Bronchial epithelial cell (primary cell): ENCODE measurements around the gene SENP8. TPM values are rescaled to one million over a fixed set of nuclear protein-coding genes. Genes with fewer than 3 reads are reported as not detected.
"Not testable (repeated sequence)": the region's sequence is repeated elsewhere in the genome, so short reads cannot be mapped to it uniquely, and the experiment has no call there.

Source experiments
- DNase-seq: peaks from one replicate; pipeline ENCODE4 v3.0.0-alpha.2; 2010; ENCODE audit warnings: low read depth
- FAIRE-seq: peaks from 2 replicates; lab custom pipeline; 2011; peaks lifted over from hg19 to GRCh38; lab: Jason Lieb, UNC
- H3K27me3 ChIP-seq: 2 replicates; pipeline ENCODE4 v1.5.1; 2011; ENCODE audit warnings: low read length; ENCODE audit not compliant: control insufficient read depth, insufficient read depth
- H3K36me3 ChIP-seq: 2 replicates; pipeline ENCODE4 v1.5.1; 2011; ENCODE audit warnings: low read length; ENCODE audit not compliant: control insufficient read depth, insufficient read depth
- H3K4me3 ChIP-seq: 2 replicates; pipeline ENCODE4 v1.5.1; 2011; ENCODE audit warnings: mild to moderate bottlenecking, low read depth, low read length, control low read depth
- CTCF ChIP-seq: IDR thresholded peaks from 2 replicates; pipeline ENCODE4 v1.5.1; 2011; ENCODE audit warnings: mild to moderate bottlenecking, moderate library complexity, low read length, control low read depth, inconsistent platforms; ENCODE audit not compliant: insufficient read depth, severe bottlenecking
- total RNA-seq: library from RNA; depleted of rRNA; stranded (reverse); fragments of >200 nt; gene quantifications from 2 replicates; pipeline ENCODE4 v1.2.1, GENCODE V29; 2014

The SENP8 gene
- total RNA-seq, 1 donor from 2014 or later = 1.1 TPM

DNA sequence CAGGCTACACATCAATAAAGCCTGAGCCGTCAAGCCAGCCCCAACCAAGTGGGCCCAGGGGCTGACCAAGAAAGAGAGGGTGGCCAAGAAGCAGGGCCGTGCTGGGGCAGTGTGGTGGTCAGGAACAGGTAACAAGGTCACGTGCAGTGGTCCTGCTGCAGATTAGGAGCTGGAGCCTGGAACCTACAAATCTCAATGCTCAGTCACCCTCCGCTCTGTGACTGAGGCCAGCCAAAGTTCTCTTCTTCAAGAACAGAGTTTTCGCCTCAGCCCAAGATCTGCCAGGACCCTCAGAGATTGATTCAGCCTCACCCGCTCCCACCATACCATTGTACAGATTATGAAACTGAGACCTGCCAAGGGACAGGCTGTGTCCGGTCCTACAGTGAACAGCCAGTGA lies 52.5 kb downstream of the SENP8 start:
- TF ChIP-seq CTCF = no peak
- H3K36me3 ChIP-seq = no peaks in the 10 kb centered on the region
- DNase-seq = no peak
- no peak overlapping the region for H3K4me3 ChIP-seq
- no peaks in the 10 kb centered on the region for H3K27me3 ChIP-seq
- no peak for FAIRE-seq

DNA sequence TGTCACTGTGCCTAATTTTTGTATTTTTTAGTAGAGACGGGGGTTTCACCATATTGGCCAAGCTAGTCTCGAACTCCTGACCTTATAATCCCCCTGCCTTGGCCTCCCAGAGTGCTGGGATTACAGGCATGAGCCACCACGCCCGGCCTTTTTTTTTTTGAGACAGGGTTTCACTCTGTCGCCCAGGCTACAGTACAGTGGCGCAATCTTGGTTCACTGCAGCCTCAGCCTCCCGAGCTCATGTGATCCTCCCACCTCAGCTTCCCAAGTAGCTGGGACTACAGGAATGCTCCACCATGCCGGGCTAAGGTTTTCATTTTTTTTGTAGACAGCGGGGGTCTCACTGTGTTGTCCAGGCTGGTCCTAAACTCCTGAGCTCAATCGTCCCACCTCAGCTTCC lies 53.8 kb downstream of the SENP8 start:
- not testable (repeated sequence) for FAIRE-seq, H3K27me3 ChIP-seq, DNase-seq, H3K36me3 ChIP-seq, H3K4me3 ChIP-seq

DNA sequence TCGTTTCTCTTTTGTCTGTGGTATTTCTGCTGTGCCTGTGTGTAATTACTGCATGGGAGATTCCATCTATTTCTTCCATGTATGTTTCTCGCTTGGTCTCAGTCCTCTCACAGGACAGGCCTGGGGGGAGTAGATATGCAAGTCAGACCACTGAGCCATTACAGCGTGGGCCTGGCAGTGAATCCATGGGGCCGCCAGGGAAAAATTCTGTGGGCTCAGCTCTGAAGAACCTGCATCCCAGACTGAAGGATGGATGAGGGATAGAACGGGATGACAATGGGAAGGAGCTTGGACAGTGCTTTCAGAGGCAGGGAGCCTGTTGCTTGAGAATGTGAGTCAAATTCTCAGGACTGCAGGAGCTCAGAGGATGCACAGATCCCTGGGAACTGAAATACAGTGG lies 54.6 kb downstream of the SENP8 start:
- no peaks in the 10 kb centered on the region for H3K36me3 ChIP-seq
- no peaks in the 10 kb centered on the region for H3K27me3 ChIP-seq
- FAIRE-seq (no peak), DNase-seq (no peak)
- no peak for TF ChIP-seq CTCF
- H3K4me3 ChIP-seq = no peak overlapping the region

DNA sequence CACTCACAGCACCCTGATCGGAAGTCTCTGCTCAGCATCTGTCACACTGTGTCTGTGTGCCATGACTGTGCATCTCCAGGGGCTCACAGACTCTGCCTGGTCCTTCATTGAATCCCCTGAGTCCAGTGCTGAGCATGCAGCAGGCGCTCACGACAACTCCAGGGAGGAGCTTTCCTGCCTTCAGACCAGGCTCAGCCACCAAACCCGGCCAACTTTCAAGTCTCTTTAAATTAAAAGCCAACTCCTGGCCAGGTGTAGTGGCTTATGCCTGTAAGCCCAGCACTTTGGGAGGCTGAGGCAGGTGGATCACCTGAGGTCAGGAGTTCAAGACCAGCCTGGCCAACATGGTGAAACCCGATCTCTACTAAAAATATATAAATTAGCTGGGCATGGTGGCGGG lies 55.2 kb downstream of the SENP8 start:
- FAIRE-seq = no peak

DNA sequence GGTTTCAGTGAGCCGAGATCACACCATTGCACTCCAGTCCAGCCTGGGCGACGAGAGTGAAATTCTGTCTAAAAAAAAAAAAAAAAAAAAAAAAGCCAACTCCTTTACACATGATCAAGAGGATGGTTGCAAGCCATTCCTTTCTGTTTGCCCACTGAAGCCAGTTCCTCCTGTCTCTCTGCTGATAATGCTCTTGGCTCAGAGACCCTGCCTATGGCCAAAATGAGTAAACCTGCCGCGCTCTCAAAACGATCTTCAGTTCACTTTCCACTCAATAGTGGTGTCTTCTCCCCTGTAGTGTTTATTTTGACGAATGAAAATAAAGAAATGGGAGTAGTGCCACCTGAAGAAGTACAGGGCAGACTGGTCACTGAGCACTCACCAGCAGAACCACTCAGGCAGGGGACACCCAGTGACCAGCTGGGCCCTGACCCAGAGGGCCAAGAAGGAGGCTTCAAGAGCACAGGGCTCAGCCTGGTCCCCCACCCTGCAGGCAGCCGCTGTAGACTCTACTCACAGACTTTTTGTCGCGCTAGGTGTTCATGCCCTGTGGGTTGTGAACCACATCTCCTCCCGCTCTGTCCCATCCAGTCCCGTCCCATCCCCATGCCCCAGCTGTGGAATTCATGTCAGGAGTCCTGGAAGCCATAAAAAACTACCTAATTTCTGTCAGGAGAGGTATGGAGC lies 55.8 kb downstream of the SENP8 start:
- no peaks in the 10 kb centered on the region for H3K27me3 ChIP-seq
- no peaks in the 10 kb centered on the region for H3K36me3 ChIP-seq
- DNase-seq (no peak), FAIRE-seq (no peak)
- no peak for TF ChIP-seq CTCF
- H3K4me3 ChIP-seq = no peak overlapping the region

More for the DNA sequence above, 55.2 kb downstream of the SENP8 start:
- no peak for DNase-seq
- H3K36me3 ChIP-seq = no peaks in the 10 kb centered on the region
- H3K27me3 ChIP-seq = no peaks in the 10 kb centered on the region
- no peak overlapping the region for H3K4me3 ChIP-seq
- TF ChIP-seq CTCF = no peak

- H3K27me3 ChIP-seq = no peaks in the 10 kb centered on the region
- H3K4me3 ChIP-seq = no peak overlapping the region
- FAIRE-seq = no peak
- DNase-seq = no peak
- H3K36me3 ChIP-seq = no peaks in the 10 kb centered on the region
- no peak for TF ChIP-seq CTCF
These were observed 56.5 kb downstream of the SENP8 start for GRCh38 chr15:72174551-72175165.
